Activated naive CD4-positive, alpha-beta T cell treated with anti-CD3 and anti-CD28 coated beads for 36 hours (primary cell): ENCODE results near the gene CCNB1. TPM values are rescaled to one million over a fixed set of nuclear protein-coding genes. Genes with fewer than 3 reads are reported as not detected.
"Not testable (repeated sequence)": the region's sequence is repeated elsewhere in the genome, so short reads cannot be mapped to it uniquely, and the experiment has no call there.

Source experiments
- CTCF ChIA-PET: fragments of 350-600 bp; sonication (Branson Sonifier 250); formaldehyde crosslinking; loops from one replicate; lab custom pipeline; 2021; ENCODE audit warnings: antibody characterized with exemption; lab: Charles Lee
- DNase-seq: peaks from one replicate; pipeline ENCODE4 v3.0.0-alpha.2; 2020
- H3K27ac Mint-ChIP-seq: one replicate; pipeline ENCODE4 v1.8.0; 2021; ENCODE audit warnings: mild to moderate bottlenecking, mixed read lengths
- H3K27me3 Mint-ChIP-seq: one replicate; pipeline ENCODE4 v1.8.0; 2021; ENCODE audit warnings: low read depth, mixed read lengths
- H3K36me3 Mint-ChIP-seq: one replicate; pipeline ENCODE4 v1.8.0; 2021; ENCODE audit warnings: low read depth, mixed read lengths
- H3K4me1 Mint-ChIP-seq: one replicate; pipeline ENCODE4 v1.8.0; 2021; ENCODE audit warnings: low read depth, mixed read lengths
- H3K4me3 Mint-ChIP-seq: one replicate; pipeline ENCODE4 v1.8.0; 2021; ENCODE audit warnings: mild to moderate bottlenecking, moderate library complexity, mixed read lengths
- H3K9me3 Mint-ChIP-seq: one replicate; pipeline ENCODE4 v1.8.0; 2021; ENCODE audit warnings: mixed read lengths
- intact Hi-C: fragments of 100-400 bp; cut with micrococcal nuclease; formaldehyde crosslinking; loops from one replicate; pipeline ENCODE4 v1.15.1; 2023
- total RNA-seq, 2 experiments: library from RNA; stranded (reverse); gene quantifications; one replicate each; pipeline ENCODE4 v1.2.3, GENCODE V29; 2021

The CCNB1 gene
- total RNA-seq, 2 experiments from 2014 or later = 209 to 211 TPM

- H3K27me3 Mint-ChIP-seq = no peaks in the 10 kb centered on the region
- H3K4me3 Mint-ChIP-seq = no peak overlapping the region
- intact Hi-C loops = loop anchor here (2.0 kb wide), 1 partner anchor 113 kb away; the partner anchor contains the start of gene CCDC125
- peaks cover 14% of the 10 kb centered on the region for H3K4me1 Mint-ChIP-seq
- H3K9me3 Mint-ChIP-seq = no peaks in the 10 kb centered on the region
- no peak overlapping the region for H3K27ac Mint-ChIP-seq
- no peak for DNase-seq
- H3K36me3 Mint-ChIP-seq = peaks cover 8% of the 10 kb centered on the region
- CTCF ChIA-PET = interaction anchor here (0.6 kb wide), 1 partner anchor 63 kb away, joined by 3 read pairs; no protein-coding TSS in a partner anchor
These were observed 53.0 kb downstream of the CCNB1 start for GRCh38 chr5:69219939-69220338.

DNA sequence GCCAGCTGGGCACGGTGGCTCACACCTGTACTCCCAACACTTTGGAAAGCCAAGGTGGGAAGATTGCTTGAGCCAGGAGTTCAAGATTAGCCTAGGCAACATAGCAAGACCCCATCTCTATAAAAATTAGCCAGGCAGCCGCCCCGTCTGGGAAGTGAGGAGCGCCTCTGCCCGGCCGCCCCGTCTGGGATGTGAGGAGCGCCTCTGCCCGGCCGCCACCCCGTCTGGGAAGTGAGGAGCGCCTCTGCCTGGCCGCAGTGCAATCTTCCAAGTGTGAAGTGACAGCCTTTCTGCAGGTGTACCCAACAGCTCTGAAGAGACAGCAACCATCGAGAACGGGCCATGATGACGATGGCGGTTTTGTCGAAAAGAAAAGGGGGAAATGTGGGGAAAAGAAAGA, 53.4 kb downstream of the CCNB1 start:
- H3K36me3 Mint-ChIP-seq, H3K27me3 Mint-ChIP-seq, H3K9me3 Mint-ChIP-seq, H3K4me3 Mint-ChIP-seq, intact Hi-C loops, H3K27ac Mint-ChIP-seq, DNase-seq: not testable (repeated sequence)
- peaks cover 14% of the 10 kb centered on the region for H3K4me1 Mint-ChIP-seq
- CTCF ChIA-PET = interaction anchor here (0.6 kb wide), 1 partner anchor 62 kb away, joined by 3 read pairs; no protein-coding TSS in a partner anchor

DNA sequence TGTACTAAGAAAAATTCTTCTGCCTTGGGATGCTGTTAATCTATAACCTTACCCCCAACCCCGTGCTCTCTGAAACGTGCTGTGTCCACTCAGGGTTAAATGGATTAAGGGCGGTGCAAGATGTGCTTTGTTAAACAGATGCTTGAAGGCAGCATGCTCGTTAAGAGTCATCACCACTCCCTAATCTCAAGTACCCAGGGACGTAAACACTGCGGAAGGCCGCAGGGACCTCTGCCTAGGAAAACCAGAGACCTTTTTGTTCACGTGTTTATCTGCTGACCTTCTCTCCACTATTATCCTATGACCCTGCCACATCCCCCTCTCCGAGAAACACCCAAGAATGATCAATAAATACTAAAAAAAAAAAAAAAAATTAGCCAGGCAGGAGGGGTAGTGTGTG, 53.9 kb downstream of the CCNB1 start:
- H3K36me3 Mint-ChIP-seq = not testable (repeated sequence)

GRCh38 chr5:69224520-69224919, 57.6 kb downstream of the CCNB1 start:
- no peaks in the 10 kb centered on the region for H3K9me3 Mint-ChIP-seq
- peaks cover 4% of the 10 kb centered on the region for H3K4me1 Mint-ChIP-seq
- no peaks in the 10 kb centered on the region for H3K27me3 Mint-ChIP-seq
- H3K4me3 Mint-ChIP-seq = no peak overlapping the region
- intact Hi-C loops = no loop called here
- CTCF ChIA-PET = no interaction called here
- peaks cover 8% of the 10 kb centered on the region for H3K36me3 Mint-ChIP-seq
- DNase-seq = no peak
- no peak overlapping the region for H3K27ac Mint-ChIP-seq

More for the DNA sequence above, 53.9 kb downstream of the CCNB1 start:
- H3K4me3 Mint-ChIP-seq, H3K9me3 Mint-ChIP-seq, DNase-seq, CTCF ChIA-PET, intact Hi-C loops, H3K27ac Mint-ChIP-seq, H3K27me3 Mint-ChIP-seq: not testable (repeated sequence)
- peaks cover 14% of the 10 kb centered on the region for H3K4me1 Mint-ChIP-seq

DNA sequence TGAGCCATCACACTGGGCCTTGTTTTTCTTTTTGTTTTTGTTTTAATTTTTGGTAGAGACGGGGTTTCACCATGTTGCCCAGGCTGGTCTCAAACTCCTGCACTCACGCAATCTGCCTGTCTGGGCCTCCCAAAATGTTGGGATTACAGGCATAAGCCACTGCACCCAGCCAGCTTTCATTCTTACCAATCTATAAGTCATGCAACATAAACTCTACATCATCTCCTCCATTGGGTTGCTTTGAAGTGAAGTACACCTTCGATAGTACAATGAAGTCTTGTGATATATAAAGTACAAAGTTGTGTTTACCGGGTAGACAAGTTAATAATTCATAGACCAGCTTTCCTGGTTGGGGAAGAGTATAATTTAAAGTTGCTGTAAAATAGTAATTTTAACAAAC, 58.9 kb downstream of the CCNB1 start:
- H3K36me3 Mint-ChIP-seq = peaks cover 7% of the 10 kb centered on the region
- peaks cover 2% of the 10 kb centered on the region for H3K4me1 Mint-ChIP-seq
- H3K4me3 Mint-ChIP-seq = no peak overlapping the region
- intact Hi-C loops = no loop called here
- H3K9me3 Mint-ChIP-seq = no peaks in the 10 kb centered on the region
- no peaks in the 10 kb centered on the region for H3K27me3 Mint-ChIP-seq
- no peak overlapping the region for H3K27ac Mint-ChIP-seq
- no peak for DNase-seq
- CTCF ChIA-PET = no interaction called here

Other genes starting within 250 kb of the CCNB1 start
- gene SLC30A5, start 73.1 kb upstream of the CCNB1 start, total RNA-seq = 10 to 100 TPM; 30.0 to 36.2 TPM
- gene CENPH, start 22.4 kb downstream of the CCNB1 start, total RNA-seq = 10 to 100 TPM; 93.0 to 95.2 TPM
- 10 to 100 TPM; 23.8 to 28.4 TPM for gene CDK7, start 67.7 kb downstream of the CCNB1 start, total RNA-seq
- 1 to 10 TPM; 6.1 to 7.5 TPM for gene CCDC125, start 165.7 kb downstream of the CCNB1 start, total RNA-seq
- 100 to 1,000 TPM; 102 to 103 TPM for gene AK6, start 202.4 kb downstream of the CCNB1 start, total RNA-seq
- gene TAF9, start 202.4 kb downstream of the CCNB1 start, total RNA-seq = 10 to 100 TPM; 74.9 to 79.1 TPM
- gene RAD17, start 202.7 kb downstream of the CCNB1 start, total RNA-seq = 10 to 100 TPM; 24.1 to 26.2 TPM
- gene MARVELD2, start 248.0 kb downstream of the CCNB1 start, total RNA-seq = under 1 TPM; 0.45 to 0.64 TPM